ENCODE data around the gene HADH.

- no peak for TF ChIP-seq CTCF (IDR thresholded peaks at IDR 0.05)
- TF ChIP-seq POLR2A (IDR thresholded peaks at IDR 0.05), result no peak
These were observed 66.7 kb downstream of the HADH start for GRCh38 chr4:108056418-108056817.

Measured in right lobe of liver (tissue), 4 donors.